CD4-positive, alpha-beta T cell treated with Interleukin-4 for 4 hours (primary cell): ENCODE results near the gene GABRB2.
"Not testable (repeated sequence)": the region's sequence is repeated elsewhere in the genome, so short reads cannot be mapped to it uniquely, and the experiment has no call there.

Experiments
- DNase-seq: peaks from one replicate; pipeline ENCODE4 v3.0.0-alpha.2; 2020

The GABRB2 gene

GRCh38 chr5:161546470-161547301, at the start of gene GABRB2:
TSS of gene GABRB2 (minus strand) at chr5:161546725. CDS start at chr5:161546643, 82 bp downstream.
- DNase-seq = no peak

- no peak for DNase-seq
Measured at GRCh38 chr5:161585798-161586197, 39.3 kb upstream of the GABRB2 start.

GRCh38 chr5:161580621-161581020, 34.1 kb upstream of the GABRB2 start:
- no peak for DNase-seq

GRCh38 chr5:161572914-161573313, 26.4 kb upstream of the GABRB2 start:
- no peak for DNase-seq

- no peak for DNase-seq
Measured at GRCh38 chr5:161566081-161566480, 19.6 kb upstream of the GABRB2 start.

- no peak for DNase-seq
Measured at GRCh38 chr5:161562446-161562845, 15.9 kb upstream of the GABRB2 start.

- no peak for DNase-seq
Measured at GRCh38 chr5:161549106-161549505, 2.6 kb upstream of the GABRB2 start.

GRCh38 chr5:161548487-161549094, 2.1 kb upstream of the GABRB2 start:
- no peak for DNase-seq

- DNase-seq = no peak
Measured at GRCh38 chr5:161547738-161548486, 1.4 kb upstream of the GABRB2 start.

- DNase-seq = no peak
Measured at GRCh38 chr5:161547406-161547737, 847 bp upstream of the GABRB2 start.

GRCh38 chr5:161546095-161546469, 443 bp downstream of the GABRB2 start:
- DNase-seq = no peak

- DNase-seq = no peak
Measured at GRCh38 chr5:161545344-161546094, 1.0 kb downstream of the GABRB2 start.

- no peak for DNase-seq
Measured at GRCh38 chr5:161544350-161544765, 2.2 kb downstream of the GABRB2 start.

GRCh38 chr5:161539016-161539415, 7.5 kb downstream of the GABRB2 start:
- DNase-seq = no peak

GRCh38 chr5:161535762-161536161, 10.8 kb downstream of the GABRB2 start:
- no peak for DNase-seq

GRCh38 chr5:161530700-161531099, 15.8 kb downstream of the GABRB2 start:
- DNase-seq = no peak

GRCh38 chr5:161513942-161514341, 32.6 kb downstream of the GABRB2 start:
- DNase-seq = no peak

GRCh38 chr5:161507591-161507990, 38.9 kb downstream of the GABRB2 start:
- no peak for DNase-seq

GRCh38 chr5:161505160-161505559, 41.4 kb downstream of the GABRB2 start:
- not testable (repeated sequence) for DNase-seq

- DNase-seq = no peak
Measured at GRCh38 chr5:161498531-161498930, 48.0 kb downstream of the GABRB2 start.

GRCh38 chr5:161483721-161484120, 62.8 kb downstream of the GABRB2 start:
- no peak for DNase-seq

- DNase-seq = no peak
Measured at GRCh38 chr5:161481922-161482321, 64.6 kb downstream of the GABRB2 start.
